HCT116 (cell line): Measurements from ENCODE around the gene NUMB. TPM values are rescaled to one million over a fixed set of nuclear protein-coding genes. Genes with fewer than 3 reads are reported as not detected.

Source experiments
- ATAC-seq: fragments of 200-7000 bp; cut with Tn5 transposase; 2 replicates; pipeline ENCODE4 v1.9.1; 2020; ENCODE audit warnings: mild to moderate bottlenecking, moderate library complexity
- BruUV-seq: library from RNA; stranded (reverse); fragments of 400-500 nt; replicated peaks from 2 replicates; lab custom pipeline; 2021; lab: Mats Ljungman, UMichigan
- CTCF ChIA-PET: fragments of 300-600 bp; sonication (Branson Sonifier 250); formaldehyde crosslinking; loops from one replicate; lab custom pipeline; 2021; ENCODE audit warnings: antibody characterized with exemption; lab: Charles Lee
- POLR2A ChIA-PET: fragments of 300-600, 350-600 bp; sonication (Branson Sonifier 250); formaldehyde crosslinking; loops from one replicate; lab custom pipeline; 2021; ENCODE audit warnings: antibody characterized with exemption; lab: Charles Lee
- RAD21 ChIA-PET, 2 experiments: fragments of 300-600 bp; sonication (Branson Sonifier 250); formaldehyde crosslinking; loops; one replicate each; lab custom pipeline; 2023; ENCODE audit warnings: low total read pairs in 2 of 2; ENCODE audit not compliant: uncharacterized antibody in 2 of 2, unreplicated experiment in 2 of 2, low non-redundant PET in 1 of 2; lab: Charles Lee
- DNase-seq: peaks from one replicate; pipeline ENCODE4 v3.0.0-alpha.2; 2010; ENCODE audit warnings: low read depth, low spot score
- H2AFZ ChIP-seq: fragments of 200-600 bp; shearing (Covaris generic), sonication (generic); 2 replicates; pipeline ENCODE4 v1.6.1; 2017; ENCODE audit warnings: low read depth, mixed run types, mixed read lengths, antibody characterized with exemption, low read length; ENCODE audit not compliant: poor library complexity, severe bottlenecking
- H3K27ac ChIP-seq: 2 replicates; pipeline ENCODE4 v1.5.1; 2012; ENCODE audit warnings: low read depth, low read length
- H3K27me3 ChIP-seq: fragments of 200-600 bp; sonication (generic); 2 replicates; pipeline ENCODE4 v1.6.1; 2016; ENCODE audit warnings: mixed run types, low read length, mixed read lengths; ENCODE audit not compliant: insufficient read depth
- H3K36me3 ChIP-seq, 2 experiments: fragments of 200-500 bp in 1 of 2; fragments of 200-600 bp in 1 of 2; sonication (Bioruptor generic) in 1 of 2; sonication (generic) in 1 of 2; 2 replicates each; pipeline versions ENCODE4 v1.5.1 to v1.6.1; 2014 to 2016; ENCODE audit warnings: low read length in 2 of 2, inconsistent platforms in 1 of 2, mixed read lengths in 1 of 2, mixed run types in 1 of 2; ENCODE audit not compliant: insufficient read depth in 2 of 2, control insufficient read depth in 1 of 2
- H3K4me1 ChIP-seq, 2 experiments: fragments of 200-600 bp in 1 of 2; sonication (generic) in 1 of 2; 2 replicates each; pipeline versions ENCODE4 v1.5.1 to v1.6.1; 2012 to 2017; ENCODE audit warnings: low read length in 2 of 2, inconsistent platforms in 1 of 2, mild to moderate bottlenecking in 1 of 2, mixed read lengths in 1 of 2, mixed run types in 1 of 2, moderate library complexity in 1 of 2; ENCODE audit not compliant: insufficient read depth in 2 of 2, control insufficient read depth in 1 of 2
- H3K4me2 ChIP-seq: fragments of 200-600 bp; sonication (generic); 2 replicates; pipeline ENCODE4 v1.6.1; 2017; ENCODE audit warnings: mixed run types, low read length, mixed read lengths
- H3K4me3 ChIP-seq, 2 experiments: fragments of 200-600 bp in 1 of 2; sonication (generic) in 1 of 2; replicated peaks in 1 of 2; 2 replicates each; pipeline ENCODE4 v1.5.1; 2011 to 2016; ENCODE audit warnings: low read length in 2 of 2, control low read depth in 1 of 2, low read depth in 1 of 2, mild to moderate bottlenecking in 1 of 2, mixed read lengths in 1 of 2, mixed run types in 1 of 2
- H3K79me2 ChIP-seq: fragments of 200-600 bp; sonication (generic); 2 replicates; pipeline ENCODE4 v1.6.1; 2017; ENCODE audit warnings: mild to moderate bottlenecking, mixed run types, low read length, moderate library complexity, mixed read lengths; ENCODE audit not compliant: insufficient read depth
- H3K9ac ChIP-seq: fragments of 200-600 bp; sonication (generic); 2 replicates; pipeline ENCODE4 v1.6.1; 2016; ENCODE audit warnings: low read length, mixed read lengths
- H3K9me2 ChIP-seq: fragments of 200-600 bp; sonication (generic), shearing (Covaris generic); 2 replicates; pipeline ENCODE4 v1.6.1; 2017; ENCODE audit warnings: mixed run types, mild to moderate bottlenecking, moderate library complexity; ENCODE audit not compliant: insufficient read depth
- H3K9me3 ChIP-seq, 2 experiments: fragments of 200-500 bp in 1 of 2; fragments of 200-600 bp in 1 of 2; sonication (Bioruptor generic) in 1 of 2; sonication (generic) in 1 of 2; 2 replicates each; pipeline ENCODE4 v1.6.1; 2014 to 2017; ENCODE audit warnings: low read length in 2 of 2, mixed read lengths in 2 of 2, inconsistent platforms in 1 of 2, low read depth in 1 of 2, mild to moderate bottlenecking in 1 of 2, mixed run types in 1 of 2, moderate library complexity in 1 of 2; ENCODE audit not compliant: control insufficient read depth in 1 of 2, insufficient read depth in 1 of 2
- H4K20me1 ChIP-seq: fragments of 200-600 bp; sonication (generic), shearing (Covaris generic); 2 replicates; pipeline ENCODE4 v1.6.1; 2017; ENCODE audit warnings: mixed run types, mild to moderate bottlenecking, moderate library complexity; ENCODE audit not compliant: insufficient read depth
- ATF3 ChIP-seq: IDR thresholded peaks from 2 replicates; pipeline ENCODE4 v1.6.1; 2012
- CBX3 ChIP-seq: IDR thresholded peaks from 2 replicates; pipeline ENCODE4 v1.6.1; 2012; ENCODE audit warnings: low read depth
- CEBPB ChIP-seq: IDR thresholded peaks from 2 replicates; pipeline ENCODE4 v1.6.1; 2012; ENCODE audit warnings: low read depth
- EGR1 ChIP-seq: IDR thresholded peaks from 2 replicates; pipeline ENCODE4 v1.6.1; 2012; ENCODE audit warnings: low read depth
- ELF1 ChIP-seq: IDR thresholded peaks from 2 replicates; pipeline ENCODE4 v1.6.1; 2012; ENCODE audit warnings: low read depth, borderline replicate concordance
- EZH2 ChIP-seq: fragments of 200-600 bp; sonication (generic); IDR thresholded peaks from 2 replicates; pipeline ENCODE4 v1.6.1; 2017; ENCODE audit warnings: antibody characterized with exemption, mixed run types
- FOSL1 ChIP-seq: IDR thresholded peaks from 2 replicates; pipeline ENCODE4 v1.6.1; 2012; ENCODE audit warnings: low read depth
- MAX ChIP-seq: IDR thresholded peaks from 2 replicates; pipeline ENCODE4 v1.6.1; 2012
- POLR2A ChIP-seq: IDR thresholded peaks from 2 replicates; pipeline ENCODE4 v1.7.0; 2011; ENCODE audit warnings: borderline replicate concordance; ENCODE audit not compliant: insufficient read depth, insufficient read length; ENCODE audit errors: extremely low read depth
- POLR2AphosphoS5 ChIP-seq: IDR thresholded peaks from 2 replicates; pipeline ENCODE4 v1.6.1; 2011; ENCODE audit warnings: mild to moderate bottlenecking, low read depth, low read length, moderate library complexity
- RAD21 ChIP-seq: IDR thresholded peaks from 2 replicates; pipeline ENCODE4 v1.6.1; 2012; ENCODE audit warnings: low read depth, mild to moderate bottlenecking
- SP1 ChIP-seq: IDR thresholded peaks from 2 replicates; pipeline ENCODE4 v1.6.1; 2012; ENCODE audit warnings: low read depth
- SRF ChIP-seq: IDR thresholded peaks from 2 replicates; pipeline ENCODE4 v1.6.1; 2012; ENCODE audit warnings: low read depth
- TCF7L2 ChIP-seq: IDR thresholded peaks from 2 replicates; pipeline ENCODE4 v1.7.0; 2011; ENCODE audit warnings: borderline replicate concordance, inconsistent platforms; ENCODE audit not compliant: insufficient read depth, insufficient read length; ENCODE audit errors: extremely low read depth
- YY1 ChIP-seq: IDR thresholded peaks from 2 replicates; pipeline ENCODE4 v1.6.1; 2011; ENCODE audit warnings: low read length, low read depth, moderate library complexity, mild to moderate bottlenecking; ENCODE audit not compliant: insufficient replicate concordance; ENCODE audit errors: extremely low read depth
- ZBTB33 ChIP-seq: IDR thresholded peaks from 2 replicates; pipeline ENCODE4 v1.6.1; 2011; ENCODE audit warnings: mild to moderate bottlenecking, low read length, moderate library complexity; ENCODE audit not compliant: insufficient replicate concordance; ENCODE audit errors: extremely low read depth
- ZFX ChIP-seq: fragments of 450-650 bp; IDR thresholded peaks from 2 replicates; pipeline ENCODE4 v1.6.1; 2017
- ZNF274 ChIP-seq: fragments of 200-500 bp; sonication (Bioruptor generic); IDR thresholded peaks from 2 replicates; pipeline ENCODE4 v1.6.1; 2014; ENCODE audit warnings: mild to moderate bottlenecking, low read depth, low read length, inconsistent platforms
- intact Hi-C: fragments of 100-400 bp; cut with micrococcal nuclease; formaldehyde crosslinking; loops from 2 replicates; pipeline ENCODE4 v1.10.0; 2022
- total RNA-seq: library from RNA; stranded (reverse); gene quantifications from one replicate; pipeline ENCODE4 v1.2.1, GENCODE V29; 2021; ENCODE audit not compliant: unreplicated experiment

The NUMB gene
- total RNA-seq, 1 experiment from 2014 or later = 43.0 TPM

- ATAC-seq = no peak
- H3K4me3 ChIP-seq = no peak overlapping the region
- no peaks in the 10 kb centered on the region for H3K4me1 ChIP-seq
- TF ChIP-seq YY1 = no peak
- TF ChIP-seq MAX = no peak
- no peak for TF ChIP-seq EZH2
- no peak for TF ChIP-seq ZNF274
- TF ChIP-seq EGR1 = no peak
- TF ChIP-seq FOSL1 = no peak
- no peak for TF ChIP-seq ELF1
- no peak for TF ChIP-seq POLR2AphosphoS5
- TF ChIP-seq CBX3 = no peak
- TF ChIP-seq ATF3 = no peak
- TF ChIP-seq SP1 = no peak
- no peak for TF ChIP-seq ZBTB33
- no peak for TF ChIP-seq SRF
- no peak for TF ChIP-seq ZFX
- TF ChIP-seq TCF7L2 = no peak
- no peak for TF ChIP-seq RAD21
- no peak for TF ChIP-seq POLR2A
- no peak for TF ChIP-seq CEBPB
- no peaks in the 10 kb centered on the region for H3K79me2 ChIP-seq
- no peak overlapping the region for H2AFZ ChIP-seq
- H3K27ac ChIP-seq = no peak overlapping the region
- H3K27me3 ChIP-seq = no peaks in the 10 kb centered on the region
- H3K9me2 ChIP-seq = no peaks in the 10 kb centered on the region
- H3K4me2 ChIP-seq = no peak overlapping the region
- no peak overlapping the region for H3K9ac ChIP-seq
- no peak for DNase-seq
- no peaks in the 10 kb centered on the region for H3K9me3 ChIP-seq
- RAD21 ChIA-PET = no interaction called here
- intact Hi-C loops = no loop called here
- H3K36me3 ChIP-seq = no peaks in the 10 kb centered on the region
- POLR2A ChIA-PET = no interaction called here
- H4K20me1 ChIP-seq = no peaks in the 10 kb centered on the region
- CTCF ChIA-PET = interaction anchor here (2.0 kb wide), 1 partner anchor 30 kb away, joined by 4 read pairs; no protein-coding TSS in a partner anchor
- BruUV-seq = no TSS peak
Observed at GRCh38 chr14:73325063-73325462, 133.3 kb downstream of the NUMB start.
